Measurements from ENCODE around the gene KIF2A.

DNA sequence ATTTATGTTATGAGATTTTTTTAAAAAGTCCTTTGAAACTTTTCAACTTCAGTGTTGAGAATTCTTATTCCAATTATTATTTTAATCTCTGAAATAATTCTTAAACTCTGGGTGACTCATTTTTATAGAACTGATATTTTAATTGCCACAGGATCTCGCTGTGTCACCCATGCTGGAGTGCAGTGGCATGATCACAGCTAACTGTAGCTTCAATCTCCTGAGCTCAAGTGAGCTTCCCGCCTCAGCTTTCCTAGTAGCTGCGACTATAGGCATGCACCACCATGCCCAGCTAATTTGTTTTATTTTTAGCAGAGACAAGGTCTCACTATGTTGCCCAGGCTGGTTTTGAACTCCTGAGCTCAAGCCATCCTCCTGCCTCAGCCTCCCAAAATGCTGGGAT is 56.7 kb downstream of the KIF2A start:
- TF ChIP-seq, protein P1, sequence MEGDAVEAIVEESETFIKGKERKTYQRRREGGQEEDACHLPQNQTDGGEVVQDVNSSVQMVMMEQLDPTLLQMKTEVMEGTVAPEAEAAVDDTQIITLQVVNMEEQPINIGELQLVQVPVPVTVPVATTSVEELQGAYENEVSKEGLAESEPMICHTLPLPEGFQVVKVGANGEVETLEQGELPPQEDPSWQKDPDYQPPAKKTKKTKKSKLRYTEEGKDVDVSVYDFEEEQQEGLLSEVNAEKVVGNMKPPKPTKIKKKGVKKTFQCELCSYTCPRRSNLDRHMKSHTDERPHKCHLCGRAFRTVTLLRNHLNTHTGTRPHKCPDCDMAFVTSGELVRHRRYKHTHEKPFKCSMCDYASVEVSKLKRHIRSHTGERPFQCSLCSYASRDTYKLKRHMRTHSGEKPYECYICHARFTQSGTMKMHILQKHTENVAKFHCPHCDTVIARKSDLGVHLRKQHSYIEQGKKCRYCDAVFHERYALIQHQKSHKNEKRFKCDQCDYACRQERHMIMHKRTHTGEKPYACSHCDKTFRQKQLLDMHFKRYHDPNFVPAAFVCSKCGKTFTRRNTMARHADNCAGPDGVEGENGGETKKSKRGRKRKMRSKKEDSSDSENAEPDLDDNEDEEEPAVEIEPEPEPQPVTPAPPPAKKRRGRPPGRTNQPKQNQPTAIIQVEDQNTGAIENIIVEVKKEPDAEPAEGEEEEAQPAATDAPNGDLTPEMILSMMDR (IDR thresholded peaks at IDR 0.05; ENCODE audit: low read depth, low read length, missing input control): no peak
- TF ChIP-seq, protein P2, sequence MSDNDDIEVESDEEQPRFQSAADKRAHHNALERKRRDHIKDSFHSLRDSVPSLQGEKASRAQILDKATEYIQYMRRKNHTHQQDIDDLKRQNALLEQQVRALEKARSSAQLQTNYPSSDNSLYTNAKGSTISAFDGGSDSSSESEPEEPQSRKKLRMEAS (IDR thresholded peaks at IDR 0.05): no peak
- TF ChIP-seq, protein P3, sequence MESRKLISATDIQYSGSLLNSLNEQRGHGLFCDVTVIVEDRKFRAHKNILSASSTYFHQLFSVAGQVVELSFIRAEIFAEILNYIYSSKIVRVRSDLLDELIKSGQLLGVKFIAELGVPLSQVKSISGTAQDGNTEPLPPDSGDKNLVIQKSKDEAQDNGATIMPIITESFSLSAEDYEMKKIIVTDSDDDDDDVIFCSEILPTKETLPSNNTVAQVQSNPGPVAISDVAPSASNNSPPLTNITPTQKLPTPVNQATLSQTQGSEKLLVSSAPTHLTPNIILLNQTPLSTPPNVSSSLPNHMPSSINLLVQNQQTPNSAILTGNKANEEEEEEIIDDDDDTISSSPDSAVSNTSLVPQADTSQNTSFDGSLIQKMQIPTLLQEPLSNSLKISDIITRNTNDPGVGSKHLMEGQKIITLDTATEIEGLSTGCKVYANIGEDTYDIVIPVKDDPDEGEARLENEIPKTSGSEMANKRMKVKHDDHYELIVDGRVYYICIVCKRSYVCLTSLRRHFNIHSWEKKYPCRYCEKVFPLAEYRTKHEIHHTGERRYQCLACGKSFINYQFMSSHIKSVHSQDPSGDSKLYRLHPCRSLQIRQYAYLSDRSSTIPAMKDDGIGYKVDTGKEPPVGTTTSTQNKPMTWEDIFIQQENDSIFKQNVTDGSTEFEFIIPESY (IDR thresholded peaks at IDR 0.05): no peak

All from liver (tissue), 2 donors.